ENCODE results near the gene IL1R1. TPM values are rescaled to one million over a fixed set of nuclear protein-coding genes. Genes with fewer than 3 reads are reported as not detected.
A peak's percentile ranks its signal among the peaks of the same experiment; 100 is the strongest.

Gene IL1R1
- total and polyA plus RNA-seq, 4 donors, result 14.0 to 49.3 (median 29.5) TPM

DNA sequence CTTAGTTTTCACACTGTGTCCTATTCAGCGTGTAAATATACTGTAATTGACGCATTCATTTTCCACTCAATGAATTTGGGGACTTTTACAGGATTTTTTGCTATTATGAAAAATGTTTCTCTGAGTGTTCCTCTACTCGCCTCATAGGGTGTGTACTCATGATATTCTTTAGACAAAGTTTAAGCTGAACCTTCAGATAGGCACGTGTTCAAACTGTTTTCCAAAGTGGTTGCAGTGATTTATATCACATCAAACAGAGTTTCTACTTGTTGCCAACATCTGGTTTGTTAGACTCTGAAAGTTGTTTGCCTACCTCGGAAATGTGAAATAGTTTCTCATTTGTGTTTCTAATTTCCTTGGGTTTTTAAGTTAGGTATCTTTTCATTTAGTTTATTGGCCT, 46.4 kb upstream of the IL1R1 start:
- no peaks in the 10 kb centered on the region for H3K9me3 ChIP-seq (ENCODE audit: control insufficient read depth in 4 of 4, low read length in 3 of 4)
- no peak for DNase-seq (ENCODE audit: low spot score)
- H3K36me3 ChIP-seq (ENCODE audit: control insufficient read depth in 4 of 4, insufficient read depth in 3 of 4, low read depth in 1 of 4, low read length in 3 of 4), result no peaks in the 10 kb centered on the region
- 69% methylated on average over 5 of the region's 5 CpGs for WGBS
- H3K27me3 ChIP-seq (ENCODE audit: control insufficient read depth in 4 of 4, insufficient read depth in 4 of 4, low read length in 3 of 4), result no peaks in the 10 kb centered on the region
- peaks cover 4 to 21% (median 18%) of the 10 kb centered on the region in 4 donors for H3K4me1 ChIP-seq (ENCODE audit: control insufficient read depth in 4 of 4, insufficient read depth in 4 of 4, low read length in 3 of 4)
- H3K9ac ChIP-seq (ENCODE audit: low read depth in 1 of 2, low read length in 2 of 2), result no peak overlapping the region
- peak overlapping the region in 1 of 2 donors; percentile 1 for H3K27ac ChIP-seq (ENCODE audit: low read depth in 1 of 2, low read length in 2 of 2)
- TF ChIP-seq, protein P1, sequence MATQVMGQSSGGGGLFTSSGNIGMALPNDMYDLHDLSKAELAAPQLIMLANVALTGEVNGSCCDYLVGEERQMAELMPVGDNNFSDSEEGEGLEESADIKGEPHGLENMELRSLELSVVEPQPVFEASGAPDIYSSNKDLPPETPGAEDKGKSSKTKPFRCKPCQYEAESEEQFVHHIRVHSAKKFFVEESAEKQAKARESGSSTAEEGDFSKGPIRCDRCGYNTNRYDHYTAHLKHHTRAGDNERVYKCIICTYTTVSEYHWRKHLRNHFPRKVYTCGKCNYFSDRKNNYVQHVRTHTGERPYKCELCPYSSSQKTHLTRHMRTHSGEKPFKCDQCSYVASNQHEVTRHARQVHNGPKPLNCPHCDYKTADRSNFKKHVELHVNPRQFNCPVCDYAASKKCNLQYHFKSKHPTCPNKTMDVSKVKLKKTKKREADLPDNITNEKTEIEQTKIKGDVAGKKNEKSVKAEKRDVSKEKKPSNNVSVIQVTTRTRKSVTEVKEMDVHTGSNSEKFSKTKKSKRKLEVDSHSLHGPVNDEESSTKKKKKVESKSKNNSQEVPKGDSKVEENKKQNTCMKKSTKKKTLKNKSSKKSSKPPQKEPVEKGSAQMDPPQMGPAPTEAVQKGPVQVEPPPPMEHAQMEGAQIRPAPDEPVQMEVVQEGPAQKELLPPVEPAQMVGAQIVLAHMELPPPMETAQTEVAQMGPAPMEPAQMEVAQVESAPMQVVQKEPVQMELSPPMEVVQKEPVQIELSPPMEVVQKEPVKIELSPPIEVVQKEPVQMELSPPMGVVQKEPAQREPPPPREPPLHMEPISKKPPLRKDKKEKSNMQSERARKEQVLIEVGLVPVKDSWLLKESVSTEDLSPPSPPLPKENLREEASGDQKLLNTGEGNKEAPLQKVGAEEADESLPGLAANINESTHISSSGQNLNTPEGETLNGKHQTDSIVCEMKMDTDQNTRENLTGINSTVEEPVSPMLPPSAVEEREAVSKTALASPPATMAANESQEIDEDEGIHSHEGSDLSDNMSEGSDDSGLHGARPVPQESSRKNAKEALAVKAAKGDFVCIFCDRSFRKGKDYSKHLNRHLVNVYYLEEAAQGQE (IDR thresholded peaks at IDR 0.05), result no peak
- TF ChIP-seq HNF4G (IDR thresholded peaks at IDR 0.05), result no peak
- TF ChIP-seq GABPA (IDR thresholded peaks at IDR 0.05 in 1 of 2, conservative IDR thresholded peaks at IDR 0.05 in 1 of 2), result no peak
- no peak for TF ChIP-seq CTCF (IDR thresholded peaks at IDR 0.05; ENCODE audit: low read depth, low read length, missing input control)
- TF ChIP-seq TAF1 (conservative IDR thresholded peaks at IDR 0.05), result no peak
- no peak for TF ChIP-seq EGR1 (IDR thresholded peaks at IDR 0.05; ENCODE audit: low read depth in 2 of 2)
- no peak for TF ChIP-seq YY1 (IDR thresholded peaks at IDR 0.05)
- no peak overlapping the region for H3K4me3 ChIP-seq (ENCODE audit: low read depth in 1 of 3, low read length in 3 of 3)

DNA sequence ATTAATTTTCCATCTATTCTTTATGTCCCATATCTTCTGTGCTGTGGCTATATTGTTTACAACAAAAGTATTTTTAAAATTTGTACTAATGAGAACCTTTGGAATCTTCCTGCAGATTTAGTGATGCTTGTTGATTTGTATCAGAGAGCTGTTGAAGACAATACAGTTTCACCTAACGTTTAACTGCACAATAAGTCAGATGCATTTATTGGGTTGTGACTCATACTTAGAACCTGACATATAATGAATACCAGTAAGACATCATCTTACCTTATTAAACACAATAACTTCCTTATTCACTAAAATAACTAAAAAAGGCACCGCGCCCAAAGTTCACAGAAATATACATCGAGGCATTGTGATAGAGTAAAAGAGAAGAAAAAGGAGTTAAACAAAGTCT, 43.8 kb upstream of the IL1R1 start:
- Histone ChIP-seq H3K4me1 (ENCODE audit: control insufficient read depth in 4 of 4, insufficient read depth in 4 of 4, low read length in 3 of 4) (peaks cover 7 to 40% (median 34%) of the 10 kb centered on the region in 4 donors), H3K4me3 (ENCODE audit: low read depth in 1 of 3, low read length in 3 of 3) (no peak overlapping the region), H3K27me3 (ENCODE audit: control insufficient read depth in 4 of 4, insufficient read depth in 4 of 4, low read length in 3 of 4) (no peaks in the 10 kb centered on the region), H3K9ac (ENCODE audit: low read depth in 1 of 2, low read length in 2 of 2) (no peak overlapping the region), H3K27ac (ENCODE audit: low read depth in 1 of 2, low read length in 2 of 2) (no peak overlapping the region), H3K36me3 (ENCODE audit: control insufficient read depth in 4 of 4, insufficient read depth in 3 of 4, low read depth in 1 of 4, low read length in 3 of 4) (no peaks in the 10 kb centered on the region), H3K9me3 (ENCODE audit: control insufficient read depth in 4 of 4, low read length in 3 of 4) (no peaks in the 10 kb centered on the region)
- 95% methylated on average over 4 of the region's 4 CpGs for WGBS
- no peak for TF ChIP-seq EGR1 (IDR thresholded peaks at IDR 0.05; ENCODE audit: low read depth in 2 of 2)
- no peak for TF ChIP-seq CTCF (IDR thresholded peaks at IDR 0.05; ENCODE audit: low read depth, low read length, missing input control)
- no peak for TF ChIP-seq YY1 (IDR thresholded peaks at IDR 0.05)
- TF ChIP-seq RXRA (IDR thresholded peaks at IDR 0.05), result no peak
- no peak for TF ChIP-seq RAD21 (IDR thresholded peaks at IDR 0.05)
- TF ChIP-seq SP1 (IDR thresholded peaks at IDR 0.05), result no peak
- no peak for TF ChIP-seq FOXA1 (IDR thresholded peaks at IDR 0.05)
- TF ChIP-seq, protein P2, sequence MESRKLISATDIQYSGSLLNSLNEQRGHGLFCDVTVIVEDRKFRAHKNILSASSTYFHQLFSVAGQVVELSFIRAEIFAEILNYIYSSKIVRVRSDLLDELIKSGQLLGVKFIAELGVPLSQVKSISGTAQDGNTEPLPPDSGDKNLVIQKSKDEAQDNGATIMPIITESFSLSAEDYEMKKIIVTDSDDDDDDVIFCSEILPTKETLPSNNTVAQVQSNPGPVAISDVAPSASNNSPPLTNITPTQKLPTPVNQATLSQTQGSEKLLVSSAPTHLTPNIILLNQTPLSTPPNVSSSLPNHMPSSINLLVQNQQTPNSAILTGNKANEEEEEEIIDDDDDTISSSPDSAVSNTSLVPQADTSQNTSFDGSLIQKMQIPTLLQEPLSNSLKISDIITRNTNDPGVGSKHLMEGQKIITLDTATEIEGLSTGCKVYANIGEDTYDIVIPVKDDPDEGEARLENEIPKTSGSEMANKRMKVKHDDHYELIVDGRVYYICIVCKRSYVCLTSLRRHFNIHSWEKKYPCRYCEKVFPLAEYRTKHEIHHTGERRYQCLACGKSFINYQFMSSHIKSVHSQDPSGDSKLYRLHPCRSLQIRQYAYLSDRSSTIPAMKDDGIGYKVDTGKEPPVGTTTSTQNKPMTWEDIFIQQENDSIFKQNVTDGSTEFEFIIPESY (IDR thresholded peaks at IDR 0.05), result no peak
- TF ChIP-seq GABPA (IDR thresholded peaks at IDR 0.05 in 1 of 2, conservative IDR thresholded peaks at IDR 0.05 in 1 of 2), result no peak
- TF ChIP-seq, protein P1 (IDR thresholded peaks at IDR 0.05), result no peak
- TF ChIP-seq HNF4G (IDR thresholded peaks at IDR 0.05), result no peak
- no peak for TF ChIP-seq HNF4A (conservative IDR thresholded peaks at IDR 0.05)
- no peak for TF ChIP-seq JUND (IDR thresholded peaks at IDR 0.05)
- TF ChIP-seq, protein P3, sequence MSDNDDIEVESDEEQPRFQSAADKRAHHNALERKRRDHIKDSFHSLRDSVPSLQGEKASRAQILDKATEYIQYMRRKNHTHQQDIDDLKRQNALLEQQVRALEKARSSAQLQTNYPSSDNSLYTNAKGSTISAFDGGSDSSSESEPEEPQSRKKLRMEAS (IDR thresholded peaks at IDR 0.05), result no peak
- no peak for TF ChIP-seq NR2F2 (IDR thresholded peaks at IDR 0.05)
- no peak for TF ChIP-seq FOXA2 (IDR thresholded peaks at IDR 0.05)
- no peak for TF ChIP-seq TAF1 (conservative IDR thresholded peaks at IDR 0.05)
- DNase-seq (ENCODE audit: low spot score), result no peak
